Stimulated activated CD8-positive, alpha-beta memory T cell treated with anti-CD3 and anti-CD28 coated beads, Interleukin-7, amount 100 ng/mL, for 48 hours (primary cell): ENCODE data around the gene PEX7.
"Not testable (repeated sequence)": the region's sequence is repeated elsewhere in the genome, so short reads cannot be mapped to it uniquely, and the experiment has no call there.

ENCODE experiments used
- DNase-seq, 2 donors: peaks; one replicate each; pipeline ENCODE4 v3.0.0-alpha.2; 2020; ENCODE audit warnings: low read depth in 1 of 2; ENCODE audit errors: extremely low read depth in 1 of 2

Gene PEX7

DNA sequence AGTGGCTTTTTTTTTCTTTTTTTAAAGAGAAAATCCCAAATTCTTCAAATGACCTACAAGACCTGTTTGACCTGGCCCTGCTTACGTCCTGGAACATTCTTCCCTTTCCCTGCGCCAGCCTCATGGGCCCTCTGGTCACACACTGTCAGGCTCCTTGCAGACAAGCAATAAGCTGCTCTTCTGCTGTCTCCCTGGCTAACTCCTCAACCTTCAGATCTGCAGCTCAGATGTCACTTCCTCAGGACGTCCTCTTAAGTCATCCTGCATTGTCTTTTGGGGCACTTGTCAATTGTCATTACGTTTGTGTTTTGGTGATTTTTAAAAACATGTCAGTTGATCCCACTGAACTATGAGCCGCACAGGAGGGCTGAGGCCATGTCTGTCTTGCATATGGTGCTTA lies 70.8 kb downstream of the PEX7 start:
- no peak for DNase-seq

DNA sequence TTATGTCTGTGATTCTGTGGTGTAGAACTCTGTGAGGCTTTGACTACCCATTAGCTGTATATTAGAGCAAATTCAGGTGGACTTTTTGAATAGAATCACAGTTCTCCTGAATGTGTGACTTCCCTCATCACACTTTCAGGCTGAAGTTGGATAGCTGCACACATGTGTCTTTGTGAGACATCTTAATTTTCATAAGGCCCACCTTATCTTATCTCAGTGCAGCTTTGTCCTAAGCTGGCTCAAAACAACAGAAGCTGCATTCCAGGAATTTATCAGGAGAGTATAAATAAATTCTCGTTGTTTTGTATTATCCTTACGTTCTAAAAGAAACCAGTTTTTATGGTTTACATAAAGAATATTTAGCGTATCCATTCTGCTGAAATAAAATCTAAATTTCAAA lies 73.5 kb downstream of the PEX7 start:
- DNase-seq: no peak

DNA sequence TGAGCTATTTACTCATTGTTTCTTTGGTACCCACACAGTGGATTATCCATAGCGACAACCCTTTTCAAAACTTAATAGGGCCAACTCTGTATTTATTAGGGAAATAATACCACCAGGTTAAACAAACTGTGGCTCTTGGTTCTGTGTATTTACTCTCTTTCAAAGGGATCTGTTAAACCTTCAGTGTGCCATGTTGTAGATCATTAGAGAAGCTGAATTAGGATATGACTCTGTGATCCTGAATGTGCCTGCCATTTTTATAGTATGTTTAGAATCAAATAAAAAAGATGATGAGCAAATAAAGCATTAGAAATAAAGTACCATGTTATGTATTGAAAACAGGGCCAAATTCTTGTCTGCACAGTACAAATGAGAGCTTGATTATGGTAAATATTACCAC lies 74.7 kb downstream of the PEX7 start:
- DNase-seq: no peak

DNA sequence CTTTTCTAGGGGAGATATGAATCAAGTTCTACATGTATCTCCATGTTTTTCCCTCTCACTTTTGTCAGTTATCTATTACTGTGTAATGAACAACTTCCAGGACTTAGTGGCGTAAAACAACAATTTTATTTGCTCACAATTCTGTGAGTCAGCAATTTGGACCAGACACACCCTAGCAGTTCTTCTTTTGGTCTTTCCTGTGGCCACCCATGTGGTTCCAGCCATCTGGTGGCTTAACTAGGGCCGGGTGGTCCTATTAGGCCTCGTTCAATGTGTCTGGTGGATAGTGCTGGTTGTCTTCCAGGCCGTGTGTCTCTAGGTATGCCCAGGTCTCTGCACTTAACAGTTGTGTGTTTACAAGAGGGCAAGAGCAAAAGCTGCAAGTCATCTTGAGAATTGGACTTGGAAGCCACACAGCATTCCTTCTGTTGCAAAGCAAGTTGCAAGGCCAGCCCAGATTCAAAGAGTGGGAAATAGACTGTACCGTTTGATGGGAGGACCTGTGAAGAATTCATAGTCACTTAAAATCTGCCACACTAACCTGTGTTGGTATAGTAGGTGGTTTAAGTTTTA lies 78.9 kb downstream of the PEX7 start:
- DNase-seq: no peak

DNA sequence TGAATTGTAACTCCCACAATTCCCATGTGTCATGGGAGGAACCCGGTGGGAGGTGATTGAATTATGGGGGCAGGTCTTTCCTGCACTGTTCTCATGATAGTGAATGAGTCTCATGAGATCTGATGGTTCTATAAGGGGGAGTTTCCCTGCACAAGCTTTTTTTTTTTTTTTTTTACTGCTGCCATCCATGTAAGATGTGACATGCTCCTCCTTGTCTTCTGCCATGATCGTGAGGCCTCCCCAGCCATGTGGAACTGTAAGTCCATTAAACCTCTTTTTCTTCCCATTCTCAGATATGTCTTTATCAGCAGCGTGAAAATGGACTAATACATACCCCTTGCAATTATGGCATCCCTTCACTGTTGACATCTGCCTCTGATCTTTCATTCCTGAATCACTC lies 82.1 kb downstream of the PEX7 start:
- DNase-seq: not testable (repeated sequence)

DNA sequence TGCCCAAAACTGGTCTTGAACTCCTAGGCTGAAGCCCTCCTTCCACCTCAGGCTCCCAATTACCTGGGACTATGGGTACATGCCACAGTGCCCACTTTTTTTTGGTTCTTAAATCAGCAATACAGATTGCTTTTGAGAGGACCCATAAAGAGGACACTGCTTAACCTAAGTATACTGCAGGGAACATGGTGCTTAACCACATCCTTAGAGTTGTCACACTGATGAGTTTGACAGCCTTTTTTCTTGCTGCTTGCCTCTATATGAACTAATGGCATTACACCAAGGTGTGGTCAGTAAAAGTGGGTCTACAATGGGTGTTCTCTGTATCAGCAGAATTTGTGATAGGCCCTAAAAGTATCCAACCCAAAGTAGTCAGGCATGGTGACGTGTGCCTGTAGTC lies 92.6 kb downstream of the PEX7 start:
- DNase-seq: no peak

DNA sequence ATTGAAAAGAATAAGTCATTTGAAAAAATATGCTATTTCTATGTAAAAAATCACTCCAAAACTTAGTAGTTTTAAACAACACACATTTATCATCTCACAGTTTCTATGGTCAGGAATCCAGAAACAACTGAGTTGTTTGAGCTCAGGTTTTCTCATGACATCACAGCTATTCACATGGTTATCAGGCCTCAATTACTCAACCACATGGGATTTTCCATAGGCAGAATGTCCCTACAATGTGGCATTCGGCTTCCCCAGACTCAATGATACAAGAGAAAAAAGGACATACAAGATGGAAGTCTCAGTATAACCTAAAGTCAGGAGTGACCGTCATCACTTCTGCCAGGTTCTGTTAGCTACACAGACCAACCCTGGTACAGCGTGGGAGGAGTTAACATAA lies 96.3 kb downstream of the PEX7 start:
- DNase-seq: no peak

DNA sequence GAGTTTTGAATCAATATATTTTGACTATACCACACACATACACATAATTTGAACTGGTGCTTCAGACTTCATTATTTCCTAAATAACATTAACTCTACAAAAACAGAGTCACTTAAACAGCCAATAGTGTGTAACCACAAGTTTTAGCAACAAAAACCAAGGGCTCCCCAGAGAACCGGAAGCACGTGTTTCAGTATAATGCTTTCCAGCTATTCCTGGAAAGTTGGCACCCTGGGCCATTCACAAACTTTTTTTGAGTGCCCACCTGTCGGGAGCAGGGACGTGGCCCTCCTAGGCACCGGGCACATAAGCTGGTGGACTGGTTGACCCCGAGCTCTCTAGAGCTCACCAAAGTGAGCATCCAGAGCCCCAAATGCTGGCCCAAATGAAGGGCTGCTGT lies 97.8 kb downstream of the PEX7 start:
- no peak for DNase-seq

DNA sequence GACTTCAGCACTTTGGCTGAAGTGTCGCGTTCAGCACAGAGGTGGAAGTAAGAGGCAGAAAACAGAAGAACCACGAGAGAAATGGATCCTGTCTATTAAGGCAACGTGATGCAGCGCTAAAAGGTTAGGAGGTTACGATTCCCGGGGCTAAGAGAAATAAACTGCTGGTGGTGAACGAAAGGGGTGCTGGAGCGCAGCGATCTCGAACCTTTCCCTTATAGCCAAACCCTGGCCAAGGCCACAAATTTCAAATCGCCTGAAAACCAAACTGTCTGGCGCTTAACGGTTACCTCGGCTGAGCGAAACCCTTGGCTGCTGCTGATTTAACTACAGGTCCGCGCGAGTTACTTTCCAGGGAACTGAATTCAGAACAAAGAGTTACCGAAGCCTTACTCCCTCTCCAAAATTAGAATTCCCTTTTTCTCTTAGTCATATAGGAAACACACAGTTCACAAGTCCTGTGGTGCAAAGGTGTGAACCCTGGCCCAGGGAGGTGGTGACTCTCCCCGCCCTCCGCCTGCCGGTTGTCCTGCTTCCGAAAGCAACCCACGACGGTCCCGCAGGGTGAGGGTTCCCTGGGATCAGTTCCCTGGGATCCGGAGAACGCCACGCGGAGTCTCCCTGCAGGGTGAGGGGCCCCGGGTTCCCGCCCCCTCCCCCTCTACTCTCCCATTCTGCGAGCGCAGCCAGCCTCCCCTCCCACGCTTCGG lies 98.4 kb downstream of the PEX7 start:
- no peak for DNase-seq

DNA sequence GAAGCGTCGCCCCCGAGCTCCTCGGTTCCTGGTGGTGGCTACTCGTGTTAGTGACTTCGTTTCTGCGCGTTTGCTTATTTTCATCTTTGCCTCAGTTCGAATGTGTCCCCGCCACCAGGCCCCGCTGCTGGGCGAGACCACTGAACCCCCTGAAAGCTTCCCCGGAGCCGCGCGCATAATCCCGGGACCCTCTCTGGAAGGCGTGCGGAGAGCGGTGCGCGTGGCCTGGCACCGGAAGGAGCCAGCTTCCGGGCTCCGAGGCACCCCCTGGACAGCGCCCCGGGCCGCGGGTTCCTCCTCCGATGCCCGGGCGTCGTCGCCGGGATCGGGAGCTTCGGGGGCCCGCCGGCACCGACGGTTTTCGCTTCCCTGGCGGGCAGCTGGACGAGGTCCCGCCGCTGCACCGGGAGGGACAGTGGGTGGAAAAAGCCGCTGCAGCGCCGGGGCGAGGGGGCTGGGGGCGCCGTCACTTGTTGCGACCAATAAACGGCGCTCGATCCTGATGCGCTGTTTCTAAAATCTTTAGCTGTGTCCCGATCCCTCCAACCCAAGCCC lies 99.1 kb downstream of the PEX7 start:
- no peak for DNase-seq

DNA sequence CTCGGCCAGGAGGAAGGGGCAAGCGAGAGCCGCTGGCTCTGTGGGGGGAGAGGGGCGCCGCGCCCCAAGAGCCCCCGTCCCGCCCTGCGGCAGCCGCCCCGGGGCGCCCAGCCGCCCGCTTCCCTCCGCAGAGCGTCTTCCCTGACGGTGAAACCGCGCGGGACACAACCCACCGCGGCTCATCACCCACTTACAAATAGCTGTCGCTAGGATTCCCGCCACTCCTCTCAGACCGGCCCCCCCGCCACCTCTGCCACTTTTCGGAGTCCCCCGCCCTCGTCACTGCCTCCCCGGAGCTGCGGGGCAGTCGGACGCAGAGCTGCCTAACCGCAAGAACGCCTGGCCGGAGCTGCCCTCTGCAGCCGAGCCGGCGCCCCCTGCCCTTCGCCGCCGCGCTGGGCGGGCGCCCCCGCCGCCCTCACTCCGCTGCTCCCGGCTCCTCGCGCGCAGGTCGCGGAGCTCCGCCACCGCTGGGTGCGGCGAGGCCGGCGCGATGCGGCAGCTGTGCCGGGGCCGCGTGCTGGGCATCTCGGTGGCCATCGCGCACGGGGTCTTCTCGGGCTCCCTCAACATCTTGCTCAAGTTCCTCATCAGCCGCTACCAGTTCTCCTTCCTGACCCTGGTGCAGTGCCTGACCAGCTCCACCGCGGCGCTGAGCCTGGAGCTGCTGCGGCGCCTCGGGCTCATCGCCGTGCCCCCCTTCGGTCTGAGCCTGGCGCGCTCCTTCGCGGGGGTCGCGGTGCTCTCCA lies 99.7 kb downstream of the PEX7 start, which contains the start of gene SLC35D3:
TSS of gene SLC35D3 (plus strand) at position 366 of the 749 bp plus-strand sequence. CDS start at position 494, 128 bp downstream.
- no peak for DNase-seq

DNA sequence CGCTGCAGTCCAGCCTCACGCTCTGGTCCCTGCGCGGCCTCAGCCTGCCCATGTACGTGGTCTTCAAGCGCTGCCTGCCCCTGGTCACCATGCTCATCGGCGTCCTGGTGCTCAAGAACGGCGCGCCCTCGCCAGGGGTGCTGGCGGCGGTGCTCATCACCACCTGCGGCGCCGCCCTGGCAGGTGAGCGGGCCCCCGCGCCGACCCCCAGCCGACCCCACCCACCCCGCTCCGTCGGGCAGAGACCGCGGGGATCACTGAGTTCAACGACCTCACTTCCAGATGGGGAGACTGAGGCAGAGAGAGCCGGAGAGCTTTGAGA lies 100.3 kb downstream of the PEX7 start:
- DNase-seq: no peak

DNA sequence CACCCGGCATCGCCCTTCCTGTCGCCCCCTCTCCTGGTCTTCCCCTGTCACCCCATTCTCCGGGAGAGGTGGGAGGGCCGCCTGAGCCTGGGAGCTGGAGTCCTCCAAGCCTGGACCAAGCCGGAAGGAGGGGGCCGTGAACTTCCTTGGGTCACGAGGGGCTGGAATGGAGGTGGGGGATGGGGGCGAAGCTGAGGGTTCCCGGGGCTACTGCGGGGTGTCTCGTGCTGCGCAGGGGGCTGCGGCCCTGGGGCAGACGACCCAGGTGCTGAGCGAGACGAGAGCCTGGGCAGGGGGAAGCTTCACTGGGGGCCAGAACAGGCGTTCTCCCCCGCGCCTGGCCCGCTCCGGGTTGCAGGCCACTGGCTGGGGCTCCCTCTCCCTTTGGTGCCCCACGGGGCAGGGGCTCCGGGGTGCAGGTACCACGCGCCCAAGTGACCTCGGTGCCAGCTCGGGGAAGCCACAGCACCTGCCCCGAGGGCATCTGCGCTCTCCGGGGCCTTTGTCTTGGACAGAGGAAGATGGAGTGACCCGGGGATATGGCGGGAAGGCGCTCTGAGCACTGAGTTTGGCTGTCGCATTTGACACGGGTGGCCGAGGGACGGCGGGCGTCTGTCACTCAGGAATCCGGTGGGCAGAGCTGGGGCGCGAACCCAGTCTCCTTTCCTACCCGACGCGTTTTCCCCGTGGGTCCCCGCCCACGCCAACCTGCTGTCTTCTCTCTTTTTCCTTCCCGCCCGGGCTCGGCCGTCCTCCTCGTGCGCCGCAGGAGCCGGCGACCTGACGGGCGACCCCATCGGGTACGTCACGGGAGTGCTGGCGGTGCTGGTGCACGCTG lies 100.9 kb downstream of the PEX7 start:
- DNase-seq: no peak

DNA sequence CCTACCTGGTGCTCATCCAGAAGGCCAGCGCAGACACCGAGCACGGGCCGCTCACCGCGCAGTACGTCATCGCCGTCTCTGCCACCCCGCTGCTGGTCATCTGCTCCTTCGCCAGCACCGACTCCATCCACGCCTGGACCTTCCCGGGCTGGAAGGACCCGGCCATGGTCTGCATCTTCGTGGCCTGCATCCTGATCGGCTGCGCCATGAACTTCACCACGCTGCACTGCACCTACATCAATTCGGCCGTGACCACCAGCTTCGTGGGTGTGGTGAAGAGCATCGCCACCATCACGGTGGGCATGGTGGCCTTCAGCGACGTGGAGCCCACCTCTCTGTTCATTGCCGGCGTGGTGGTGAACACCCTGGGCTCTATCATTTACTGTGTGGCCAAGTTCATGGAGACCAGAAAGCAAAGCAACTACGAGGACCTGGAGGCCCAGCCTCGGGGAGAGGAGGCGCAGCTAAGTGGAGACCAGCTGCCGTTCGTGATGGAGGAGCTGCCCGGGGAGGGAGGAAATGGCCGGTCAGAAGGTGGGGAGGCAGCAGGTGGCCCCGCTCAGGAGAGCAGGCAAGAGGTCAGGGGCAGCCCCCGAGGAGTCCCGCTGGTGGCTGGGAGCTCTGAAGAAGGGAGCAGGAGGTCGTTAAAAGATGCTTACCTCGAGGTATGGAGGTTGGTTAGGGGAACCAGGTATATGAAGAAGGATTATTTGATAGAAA lies 101.7 kb downstream of the PEX7 start:
- no peak for DNase-seq

DNA sequence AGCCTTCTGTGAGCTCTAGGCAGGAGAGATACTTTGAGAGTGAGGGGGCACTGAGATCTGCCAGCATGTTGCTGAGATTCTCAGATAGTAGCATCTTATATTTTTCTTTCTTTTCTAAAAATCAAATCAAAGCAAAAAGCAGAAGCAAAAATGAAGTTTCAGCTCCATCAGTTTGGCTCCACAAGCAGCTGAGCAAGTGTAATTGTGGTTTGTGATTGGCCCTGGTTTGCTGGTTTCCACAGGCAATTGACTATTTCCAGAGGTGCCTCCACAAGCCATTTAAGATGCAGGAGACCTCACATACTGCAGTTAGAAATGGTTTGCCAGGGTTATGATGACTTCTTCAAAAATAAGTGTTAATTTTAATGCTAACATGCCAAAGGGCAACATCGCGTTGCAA lies 104.0 kb downstream of the PEX7 start:
- no peak for DNase-seq

DNA sequence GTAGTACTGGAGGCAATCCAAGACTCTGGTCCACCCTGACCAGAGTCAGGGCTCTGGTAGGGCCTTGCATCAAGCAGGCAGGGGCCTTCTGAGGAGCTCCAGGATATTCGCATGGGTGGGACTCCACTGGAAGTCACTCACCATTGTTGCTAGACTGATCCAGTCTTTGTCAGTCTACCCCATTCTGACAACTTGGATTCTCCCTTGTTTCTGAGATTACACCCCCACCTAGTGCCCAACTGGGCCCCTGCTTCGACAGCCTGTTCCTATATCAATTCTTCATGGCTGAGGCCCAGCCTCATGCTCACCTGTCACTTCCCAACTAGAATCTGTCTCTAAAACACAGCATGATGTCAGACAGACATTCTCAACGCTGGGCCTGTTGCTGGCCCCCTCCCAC lies 104.9 kb downstream of the PEX7 start:
- DNase-seq: no peak

DNA sequence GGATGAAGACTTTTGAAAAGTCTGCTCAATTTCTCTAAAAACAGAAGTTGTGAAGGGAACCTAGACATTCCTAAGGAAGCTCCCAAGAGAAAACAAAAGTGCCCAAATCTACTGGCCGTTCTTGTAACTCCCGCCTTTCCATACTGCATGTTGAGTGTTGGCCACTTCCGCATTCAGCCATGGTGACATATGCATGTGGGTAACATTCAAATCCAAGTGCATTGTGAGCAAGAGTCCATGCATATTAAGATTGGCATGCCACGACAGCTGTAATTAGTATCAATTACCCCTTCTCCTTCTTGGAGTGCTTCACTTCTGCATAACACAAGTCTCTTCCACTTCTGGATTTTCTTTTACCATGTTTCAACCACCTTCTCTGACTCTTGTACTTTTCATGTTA lies 108.1 kb downstream of the PEX7 start:
- no peak for DNase-seq

DNA sequence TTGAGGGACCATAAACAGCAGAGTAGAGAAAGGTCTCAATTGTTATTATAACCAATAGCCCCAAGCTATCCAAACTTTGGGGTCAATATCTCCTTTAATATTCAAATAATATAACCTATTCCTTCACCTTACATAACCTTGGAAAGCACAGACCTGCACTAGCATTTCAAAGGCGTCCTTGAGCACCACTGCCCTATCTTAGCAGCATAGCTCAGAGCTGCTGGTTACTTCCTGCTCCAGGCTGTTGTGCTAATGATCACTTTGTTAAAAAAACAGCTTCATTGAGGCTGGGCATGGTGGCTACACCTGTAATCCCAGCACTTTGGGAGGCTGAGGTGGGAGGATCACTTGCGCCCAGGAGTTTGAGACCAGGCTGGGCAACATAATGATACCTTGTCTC lies 110.2 kb downstream of the PEX7 start:
- no peak for DNase-seq

DNA sequence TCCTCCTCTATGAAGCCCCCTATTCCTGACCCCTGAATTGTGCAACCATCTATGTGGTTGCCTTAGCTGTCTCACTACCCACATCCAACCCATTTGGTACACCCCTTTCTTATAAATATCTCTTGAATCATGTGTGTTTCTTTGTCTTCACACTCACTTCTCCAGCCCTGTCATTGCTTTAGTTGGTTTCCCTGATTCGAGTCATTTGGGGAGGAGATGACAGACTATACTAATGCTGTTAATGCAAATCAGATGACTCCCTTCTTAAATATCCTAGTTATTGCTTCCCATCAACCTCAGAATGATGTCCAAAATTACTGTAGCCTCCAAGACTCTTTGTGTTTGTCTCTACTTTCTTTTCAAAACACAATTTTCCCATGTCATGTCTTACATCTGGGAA lies 122.7 kb downstream of the PEX7 start:
- DNase-seq: no peak

DNA sequence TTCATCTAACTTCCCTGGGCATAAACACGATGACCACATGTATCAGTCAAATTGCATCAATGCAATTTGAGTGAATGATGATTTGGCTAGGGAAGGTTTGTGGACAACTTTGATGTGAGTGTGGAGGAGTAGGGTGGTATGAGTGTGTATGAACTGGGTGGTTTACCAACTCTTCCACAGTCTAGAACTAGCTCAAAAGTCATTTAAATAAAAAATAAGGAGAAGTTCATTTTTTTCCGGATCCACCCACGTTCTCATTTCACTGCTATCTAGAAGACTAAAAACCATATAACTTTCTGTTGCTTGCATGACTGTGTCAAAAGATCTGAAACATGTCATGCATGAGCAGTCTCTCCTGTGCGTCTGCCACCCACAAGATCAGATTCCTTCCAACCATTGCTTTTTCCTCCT lies 123.3 kb downstream of the PEX7 start:
- DNase-seq: no peak

DNA sequence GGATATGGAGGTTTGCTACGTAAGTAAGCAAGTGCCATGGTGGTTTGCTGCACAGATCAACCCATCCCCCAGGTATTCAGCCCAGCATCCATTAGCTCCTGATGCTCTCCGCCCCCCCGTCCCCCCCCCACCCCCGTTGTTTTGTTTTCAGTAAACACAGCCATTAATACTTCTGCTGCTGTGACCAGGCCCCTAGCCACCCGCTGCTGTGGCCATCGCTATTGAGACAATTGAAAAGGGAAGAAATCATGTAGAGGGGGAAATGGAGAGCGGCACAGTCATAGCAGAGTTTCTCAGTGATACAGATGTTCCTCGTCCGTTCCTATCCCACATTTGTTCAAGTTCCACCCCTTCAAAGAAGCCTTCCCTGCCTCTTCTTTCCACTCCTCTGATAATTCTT lies 124.6 kb downstream of the PEX7 start:
- no peak for DNase-seq
